LNCaP clone FGC (cell line): ENCODE results near the gene GNPTG.

ENCODE experiments used
- DNase-seq: peaks from one replicate; pipeline ENCODE4 v3.0.0-alpha.2; 2011; ENCODE audit warnings: low read depth
- H3K4me3 ChIP-seq: 2 replicates; pipeline ENCODE4 v1.5.1; 2011; ENCODE audit warnings: mild to moderate bottlenecking, low read depth, low read length, control low read depth
- CTCF ChIP-seq: IDR thresholded peaks from 2 replicates; pipeline ENCODE4 v1.5.1; 2012; ENCODE audit warnings: mild to moderate bottlenecking; ENCODE audit not compliant: control insufficient read depth, insufficient read depth; ENCODE audit errors: extremely low read depth

The GNPTG gene

GRCh38 chr16:1408171-1408837, 56.6 kb downstream of the GNPTG start:
- no peak for TF ChIP-seq CTCF
- peak overlapping the region; percentile 68 for H3K4me3 ChIP-seq

GRCh38 chr16:1412847-1413246, 61.1 kb downstream of the GNPTG start:
- no peak overlapping the region for H3K4me3 ChIP-seq
- no peak for TF ChIP-seq CTCF
- DNase-seq, result no peak

More at GRCh38 chr16:1408171-1408837, 56.6 kb downstream of the GNPTG start:
- DNase-seq, result peak; percentile 44
